GM18526 (cell line): ENCODE results near the gene CYRIA.

Experiments
- POLR2A ChIP-seq: IDR thresholded peaks from 3 replicates; pipeline ENCODE4 v1.6.1; 2011; ENCODE audit not compliant: insufficient read length; ENCODE audit errors: extremely low read depth

CYRIA gene

GRCh38 chr2:16678964-16679363 lies 13.3 kb upstream of the CYRIA start:
- TF ChIP-seq POLR2A = no peak

GRCh38 chr2:16677875-16678274 lies 12.2 kb upstream of the CYRIA start:
- no peak for TF ChIP-seq POLR2A

- TF ChIP-seq POLR2A = no peak
Observed at GRCh38 chr2:16675781-16676180, 10.1 kb upstream of the CYRIA start.

GRCh38 chr2:16674154-16674553 lies 8.5 kb upstream of the CYRIA start:
- no peak for TF ChIP-seq POLR2A

- TF ChIP-seq POLR2A = no peak
Observed at GRCh38 chr2:16671760-16672159, 6.1 kb upstream of the CYRIA start.

- TF ChIP-seq POLR2A = no peak
Observed at GRCh38 chr2:16669388-16669787, 3.8 kb upstream of the CYRIA start.

GRCh38 chr2:16666449-16666801 lies 791 bp upstream of the CYRIA start:
- no peak for TF ChIP-seq POLR2A

GRCh38 chr2:16664809-16665747 lies 556 bp downstream of the CYRIA start:
- no peak for TF ChIP-seq POLR2A

- TF ChIP-seq POLR2A = no peak
Observed at GRCh38 chr2:16664052-16664731, 1.4 kb downstream of the CYRIA start.

- TF ChIP-seq POLR2A = no peak
Observed at GRCh38 chr2:16663121-16663905, 2.3 kb downstream of the CYRIA start.

- TF ChIP-seq POLR2A = no peak
Observed at GRCh38 chr2:16661936-16662839, 3.4 kb downstream of the CYRIA start.

GRCh38 chr2:16661526-16661925 lies 4.1 kb downstream of the CYRIA start:
- no peak for TF ChIP-seq POLR2A

GRCh38 chr2:16660556-16660955 lies 5.1 kb downstream of the CYRIA start:
- TF ChIP-seq POLR2A = no peak

GRCh38 chr2:16660114-16660513 lies 5.5 kb downstream of the CYRIA start:
- no peak for TF ChIP-seq POLR2A
